HG03066 (cell line): ENCODE results near the gene GDNF.
"Not testable (repeated sequence)": the region's sequence is repeated elsewhere in the genome, so short reads cannot be mapped to it uniquely, and the experiment has no call there.

Source experiments
- ATAC-seq: cut with Tn5 transposase; IDR thresholded peaks from one replicate; pipeline ENCODE4 v1.9.1; 2021; ENCODE audit warnings: low read depth; ENCODE audit not compliant: unreplicated experiment

GDNF gene

GRCh38 chr5:37839407-37840052, at the start of gene GDNF:
Gene GDNF (minus strand): TSS chr5:37840041. CDS start chr5:37834796, 5,245 bp downstream.
- no peak for ATAC-seq

GRCh38 chr5:37888476-37888875, 48.6 kb upstream of the GDNF start:
- no peak for ATAC-seq

GRCh38 chr5:37886242-37886905, 46.5 kb upstream of the GDNF start:
- ATAC-seq: no peak

- no peak for ATAC-seq
Measured at GRCh38 chr5:37882636-37883035, 42.8 kb upstream of the GDNF start.

GRCh38 chr5:37881359-37881758, 41.5 kb upstream of the GDNF start:
- ATAC-seq: no peak

GRCh38 chr5:37876943-37877342, 37.1 kb upstream of the GDNF start:
- no peak for ATAC-seq

- ATAC-seq: no peak
Measured at GRCh38 chr5:37876245-37876644, 36.4 kb upstream of the GDNF start.

GRCh38 chr5:37875051-37875787, 35.4 kb upstream of the GDNF start:
- ATAC-seq: no peak

- no peak for ATAC-seq
Measured at GRCh38 chr5:37873988-37874387, 34.1 kb upstream of the GDNF start.

GRCh38 chr5:37871023-37871815, 31.4 kb upstream of the GDNF start:
- ATAC-seq: no peak

- no peak for ATAC-seq
Measured at GRCh38 chr5:37869216-37869615, 29.4 kb upstream of the GDNF start.

GRCh38 chr5:37867654-37868053, 27.8 kb upstream of the GDNF start:
- no peak for ATAC-seq

- not testable (repeated sequence) for ATAC-seq
Measured at GRCh38 chr5:37862907-37863306, 23.1 kb upstream of the GDNF start.

GRCh38 chr5:37860206-37860605, 20.4 kb upstream of the GDNF start:
- ATAC-seq: no peak

- ATAC-seq: peak; percentile 99
Measured at GRCh38 chr5:37859805-37860204, 20.0 kb upstream of the GDNF start.

GRCh38 chr5:37858250-37858649, 18.4 kb upstream of the GDNF start:
- no peak for ATAC-seq

GRCh38 chr5:37857696-37858095, 17.9 kb upstream of the GDNF start:
- ATAC-seq: no peak

GRCh38 chr5:37855438-37855837, 15.6 kb upstream of the GDNF start:
- ATAC-seq: no peak

- ATAC-seq: no peak
Measured at GRCh38 chr5:37851305-37851704, 11.5 kb upstream of the GDNF start.

- ATAC-seq: no peak
Measured at GRCh38 chr5:37850226-37850865, 10.5 kb upstream of the GDNF start.
